ENCODE measurements around the gene HTRA1. TPM values are rescaled to one million over a fixed set of nuclear protein-coding genes. Genes with fewer than 3 reads are reported as not detected.

The HTRA1 gene
- total RNA-seq, 1 donor from 2014 or later = 1,546 TPM

DNA sequence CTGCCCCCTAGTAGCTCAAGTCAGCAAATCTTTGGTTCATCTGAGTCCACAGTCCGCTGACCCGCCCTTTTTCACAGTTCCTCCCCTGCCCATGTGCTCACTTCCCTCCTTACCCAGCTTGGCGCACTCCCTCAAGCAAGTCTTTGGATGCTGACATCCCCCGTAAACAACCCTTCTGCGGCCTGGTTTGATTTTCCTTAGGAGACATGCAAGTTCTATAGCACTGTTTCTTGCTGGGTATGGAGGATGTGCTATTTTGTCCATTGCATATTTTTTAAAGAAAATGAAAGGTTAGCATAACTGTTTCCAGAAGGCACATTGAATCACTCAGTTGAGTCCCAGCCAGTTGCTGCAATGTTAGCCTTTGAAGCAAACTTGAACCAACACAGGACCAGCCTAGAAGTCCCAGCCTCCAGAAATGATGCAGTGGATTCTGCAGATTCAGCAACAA lies 38.2 kb downstream of the HTRA1 start:
- Mint-ChIP-seq H3K27me3 (ENCODE audit: unreplicated experiment) (no peaks in the 10 kb centered on the region), H3K27ac (ENCODE audit: unreplicated experiment) (peak overlapping the region; percentile 79), H3K9me3 (ENCODE audit: unreplicated experiment) (peaks cover 4% of the 10 kb centered on the region), H3K36me3 (ENCODE audit: unreplicated experiment) (peaks cover 47% of the 10 kb centered on the region), H3K4me3 (ENCODE audit: unreplicated experiment) (peak overlapping the region; percentile 0), H3K4me1 (ENCODE audit: unreplicated experiment) (peaks cover 77% of the 10 kb centered on the region)
- TF ChIP-seq CTCF (IDR thresholded peaks at IDR 0.05) = no peak
- DNase-seq (ENCODE audit: extremely low spot score, unreplicated experiment) = no peak

DNA sequence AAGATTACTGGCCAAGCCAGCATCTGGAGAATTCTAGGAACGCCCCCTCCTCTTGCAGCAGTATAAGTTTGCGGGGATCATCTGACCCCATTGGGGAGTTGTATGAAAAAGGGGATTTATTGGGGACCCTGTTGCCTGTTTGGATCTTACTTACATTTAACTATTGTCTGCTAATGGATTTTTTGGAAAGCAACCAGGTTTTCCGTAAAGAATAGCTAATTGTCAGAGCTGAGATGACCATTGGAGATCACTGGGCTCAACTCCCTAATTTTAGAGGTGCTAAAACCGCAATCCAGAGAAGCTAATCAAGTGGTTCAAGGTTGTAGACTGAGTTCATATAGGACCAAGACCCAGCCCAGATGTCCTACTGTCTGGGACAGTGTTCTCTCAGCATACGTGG lies 38.8 kb downstream of the HTRA1 start:
- peaks cover 4% of the 10 kb centered on the region for H3K9me3 Mint-ChIP-seq (ENCODE audit: unreplicated experiment)
- H3K4me1 Mint-ChIP-seq (ENCODE audit: unreplicated experiment) = peaks cover 77% of the 10 kb centered on the region
- peak overlapping the region; percentile 79 for H3K27ac Mint-ChIP-seq (ENCODE audit: unreplicated experiment)

GRCh38 chr10:122500726-122501125 lies 39.4 kb downstream of the HTRA1 start:
- no peak for DNase-seq (ENCODE audit: extremely low spot score, unreplicated experiment)
- Mint-ChIP-seq H3K4me3 (ENCODE audit: unreplicated experiment) (no peak overlapping the region), H3K27ac (ENCODE audit: unreplicated experiment) (no peak overlapping the region), H3K36me3 (ENCODE audit: unreplicated experiment) (peaks cover 49% of the 10 kb centered on the region), H3K9me3 (ENCODE audit: unreplicated experiment) (peaks cover 3% of the 10 kb centered on the region), H3K27me3 (ENCODE audit: unreplicated experiment) (no peaks in the 10 kb centered on the region), H3K4me1 (ENCODE audit: unreplicated experiment) (peaks cover 77% of the 10 kb centered on the region)
- no peak for TF ChIP-seq CTCF (IDR thresholded peaks at IDR 0.05)

More for the DNA sequence above, 38.8 kb downstream of the HTRA1 start:
- DNase-seq (ENCODE audit: extremely low spot score, unreplicated experiment) = no peak
- Mint-ChIP-seq H3K4me3 (ENCODE audit: unreplicated experiment) (no peak overlapping the region), H3K36me3 (ENCODE audit: unreplicated experiment) (peaks cover 51% of the 10 kb centered on the region), H3K27me3 (ENCODE audit: unreplicated experiment) (no peaks in the 10 kb centered on the region)
- TF ChIP-seq CTCF (IDR thresholded peaks at IDR 0.05) = no peak

GRCh38 chr10:122503012-122503411 lies 41.7 kb downstream of the HTRA1 start:
- H3K4me1 Mint-ChIP-seq (ENCODE audit: unreplicated experiment) = peaks cover 62% of the 10 kb centered on the region
- no peak for DNase-seq (ENCODE audit: extremely low spot score, unreplicated experiment)
- no peaks in the 10 kb centered on the region for H3K9me3 Mint-ChIP-seq (ENCODE audit: unreplicated experiment)
- TF ChIP-seq CTCF (IDR thresholded peaks at IDR 0.05) = no peak
- no peaks in the 10 kb centered on the region for H3K27me3 Mint-ChIP-seq (ENCODE audit: unreplicated experiment)
- peaks cover 50% of the 10 kb centered on the region for H3K36me3 Mint-ChIP-seq (ENCODE audit: unreplicated experiment)
- no peak overlapping the region for H3K4me3 Mint-ChIP-seq (ENCODE audit: unreplicated experiment)
- H3K27ac Mint-ChIP-seq (ENCODE audit: unreplicated experiment) = peak overlapping the region; percentile 54

GRCh38 chr10:122503886-122504609 lies 42.7 kb downstream of the HTRA1 start:
- DNase-seq (ENCODE audit: extremely low spot score, unreplicated experiment) = no peak
- H3K4me3 Mint-ChIP-seq (ENCODE audit: unreplicated experiment) = peak overlapping the region; percentile 42
- TF ChIP-seq CTCF (IDR thresholded peaks at IDR 0.05) = no peak
- peaks cover 55% of the 10 kb centered on the region for H3K36me3 Mint-ChIP-seq (ENCODE audit: unreplicated experiment)
- H3K4me1 Mint-ChIP-seq (ENCODE audit: unreplicated experiment) = peaks cover 55% of the 10 kb centered on the region
- H3K27ac Mint-ChIP-seq (ENCODE audit: unreplicated experiment) = peak overlapping the region; percentile 98
- no peaks in the 10 kb centered on the region for H3K9me3 Mint-ChIP-seq (ENCODE audit: unreplicated experiment)
- H3K27me3 Mint-ChIP-seq (ENCODE audit: unreplicated experiment) = no peaks in the 10 kb centered on the region

Measured in osteocyte (in vitro differentiated cells).